Measurements from ENCODE around the gene TESK2.

DNA sequence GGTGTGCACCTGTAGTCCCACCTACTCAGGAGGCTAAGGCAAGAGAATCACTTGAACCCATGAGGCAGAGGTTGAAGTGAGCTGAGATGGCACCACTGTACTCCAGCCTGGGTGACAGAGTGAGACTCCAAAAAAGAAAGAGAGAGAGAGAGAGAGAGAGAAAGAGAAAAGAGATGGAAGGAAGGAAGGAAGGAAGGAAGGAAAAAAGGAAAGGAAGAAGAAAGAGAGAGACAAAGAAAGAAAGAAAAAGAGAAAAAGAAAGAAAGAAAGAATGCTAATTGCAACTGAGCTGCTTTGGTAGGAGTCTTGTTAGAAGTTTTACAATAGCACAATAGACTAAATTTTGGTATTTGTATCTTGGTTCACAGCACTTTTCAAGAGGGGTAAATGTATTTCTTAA, 25.7 kb downstream of the TESK2 start:
- TF ChIP-seq, protein P1, sequence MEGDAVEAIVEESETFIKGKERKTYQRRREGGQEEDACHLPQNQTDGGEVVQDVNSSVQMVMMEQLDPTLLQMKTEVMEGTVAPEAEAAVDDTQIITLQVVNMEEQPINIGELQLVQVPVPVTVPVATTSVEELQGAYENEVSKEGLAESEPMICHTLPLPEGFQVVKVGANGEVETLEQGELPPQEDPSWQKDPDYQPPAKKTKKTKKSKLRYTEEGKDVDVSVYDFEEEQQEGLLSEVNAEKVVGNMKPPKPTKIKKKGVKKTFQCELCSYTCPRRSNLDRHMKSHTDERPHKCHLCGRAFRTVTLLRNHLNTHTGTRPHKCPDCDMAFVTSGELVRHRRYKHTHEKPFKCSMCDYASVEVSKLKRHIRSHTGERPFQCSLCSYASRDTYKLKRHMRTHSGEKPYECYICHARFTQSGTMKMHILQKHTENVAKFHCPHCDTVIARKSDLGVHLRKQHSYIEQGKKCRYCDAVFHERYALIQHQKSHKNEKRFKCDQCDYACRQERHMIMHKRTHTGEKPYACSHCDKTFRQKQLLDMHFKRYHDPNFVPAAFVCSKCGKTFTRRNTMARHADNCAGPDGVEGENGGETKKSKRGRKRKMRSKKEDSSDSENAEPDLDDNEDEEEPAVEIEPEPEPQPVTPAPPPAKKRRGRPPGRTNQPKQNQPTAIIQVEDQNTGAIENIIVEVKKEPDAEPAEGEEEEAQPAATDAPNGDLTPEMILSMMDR (IDR thresholded peaks at IDR 0.05), result no peak
- no peak for TF ChIP-seq POLR2A (IDR thresholded peaks at IDR 0.05)

Data from right lobe of liver (tissue), 4 donors.